ENCODE results near the gene ARMCX1.
A peak's percentile ranks its signal among the peaks of the same experiment; 100 is the strongest.
"Not testable (repeated sequence)": the region's sequence is repeated elsewhere in the genome, so short reads cannot be mapped to it uniquely, and the experiment has no call there.

Gene ARMCX1

GRCh38 chrX:101550362-101550750, at the start of gene ARMCX1:
ARMCX1 (plus strand) TSS chrX:101550547; CDS start chrX:101552931, 2,384 bp downstream.
- DNase-seq = peak in 55 of 56 donors; percentile 6 to 83 (median 54)

- DNase-seq = not testable (repeated sequence)
These were observed 47.4 kb upstream of the ARMCX1 start for GRCh38 chrX:101502929-101503328.

- no peak for DNase-seq
These were observed 43.0 kb upstream of the ARMCX1 start for GRCh38 chrX:101507372-101507771.

- DNase-seq = no peak
These were observed 42.4 kb upstream of the ARMCX1 start for GRCh38 chrX:101507986-101508385.

- DNase-seq = no peak
These were observed 19.4 kb upstream of the ARMCX1 start for GRCh38 chrX:101530944-101531343.

GRCh38 chrX:101539116-101539515, 11.2 kb upstream of the ARMCX1 start:
- DNase-seq = no peak

GRCh38 chrX:101550751-101551379, 518 bp downstream of the ARMCX1 start:
- DNase-seq = peak in 45 of 56 donors; percentile 1 to 62 (median 30)

- peak in 1 of 56 donors; percentile 24 for DNase-seq
These were observed 1.0 kb downstream of the ARMCX1 start for GRCh38 chrX:101551380-101551767.

- no peak for DNase-seq
These were observed 2.4 kb downstream of the ARMCX1 start for GRCh38 chrX:101552714-101553113.

- DNase-seq = no peak
These were observed 14.3 kb downstream of the ARMCX1 start for GRCh38 chrX:101564651-101565050.

GRCh38 chrX:101595739-101596419, 45.5 kb downstream of the ARMCX1 start:
- DNase-seq = peak in 13 of 56 donors; percentile 0 to 31 (median 5)

- DNase-seq = not testable (repeated sequence)
These were observed 49.2 kb downstream of the ARMCX1 start for GRCh38 chrX:101599592-101599991.

- DNase-seq = no peak
These were observed 51.7 kb downstream of the ARMCX1 start for GRCh38 chrX:101602077-101602476.

All from nucleus accumbens (tissue), 56 donors.